Keratinocyte (primary cell): ENCODE measurements around the gene PCSK1N.
"Not testable (repeated sequence)": the region's sequence is repeated elsewhere in the genome, so short reads cannot be mapped to it uniquely, and the experiment has no call there.

Source experiments
- EZH2 ChIP-seq: IDR thresholded peaks from one replicate; pipeline ENCODE4 v1.6.1; 2012; ENCODE audit warnings: inconsistent platforms, mild to moderate bottlenecking, low read length, moderate library complexity
- TF ChIP-seq, protein P1 (sequence below), 3 experiments: IDR thresholded peaks in 1 of 3; conservative IDR thresholded peaks in 1 of 3; optimal IDR thresholded peaks in 1 of 3; 2 replicates in 2 of 3; 3 replicates in 1 of 3; pipeline versions ENCODE3 to v1.5.1; 2011; ENCODE audit warnings: low read length in 3 of 3, mild to moderate bottlenecking in 3 of 3, moderate library complexity in 2 of 3, control low read depth in 1 of 3, inconsistent platforms in 1 of 3; ENCODE audit not compliant: insufficient read depth in 2 of 3; ENCODE audit errors: extremely low read depth in 1 of 3

- TF ChIP-seq, protein P1, sequence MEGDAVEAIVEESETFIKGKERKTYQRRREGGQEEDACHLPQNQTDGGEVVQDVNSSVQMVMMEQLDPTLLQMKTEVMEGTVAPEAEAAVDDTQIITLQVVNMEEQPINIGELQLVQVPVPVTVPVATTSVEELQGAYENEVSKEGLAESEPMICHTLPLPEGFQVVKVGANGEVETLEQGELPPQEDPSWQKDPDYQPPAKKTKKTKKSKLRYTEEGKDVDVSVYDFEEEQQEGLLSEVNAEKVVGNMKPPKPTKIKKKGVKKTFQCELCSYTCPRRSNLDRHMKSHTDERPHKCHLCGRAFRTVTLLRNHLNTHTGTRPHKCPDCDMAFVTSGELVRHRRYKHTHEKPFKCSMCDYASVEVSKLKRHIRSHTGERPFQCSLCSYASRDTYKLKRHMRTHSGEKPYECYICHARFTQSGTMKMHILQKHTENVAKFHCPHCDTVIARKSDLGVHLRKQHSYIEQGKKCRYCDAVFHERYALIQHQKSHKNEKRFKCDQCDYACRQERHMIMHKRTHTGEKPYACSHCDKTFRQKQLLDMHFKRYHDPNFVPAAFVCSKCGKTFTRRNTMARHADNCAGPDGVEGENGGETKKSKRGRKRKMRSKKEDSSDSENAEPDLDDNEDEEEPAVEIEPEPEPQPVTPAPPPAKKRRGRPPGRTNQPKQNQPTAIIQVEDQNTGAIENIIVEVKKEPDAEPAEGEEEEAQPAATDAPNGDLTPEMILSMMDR (optimal IDR thresholded peaks at IDR 0.05 in 1 of 3, IDR thresholded peaks at IDR 0.05 in 1 of 3, conservative IDR thresholded peaks at IDR 0.05 in 1 of 3; ENCODE audit: extremely low read depth in 1 of 3, insufficient read depth in 2 of 3, low read length in 3 of 3), result not testable (repeated sequence)
- not testable (repeated sequence) for TF ChIP-seq EZH2
These were observed 18.1 kb upstream of the PCSK1N start for GRCh38 chrX:48853494-48853893.
